GM18520 (cell line): ENCODE results near the gene LPP.

Source experiments
- ATAC-seq: cut with Tn5 transposase; IDR thresholded peaks from one replicate; pipeline ENCODE4 v1.9.1; 2021; ENCODE audit not compliant: unreplicated experiment

LPP gene

DNA sequence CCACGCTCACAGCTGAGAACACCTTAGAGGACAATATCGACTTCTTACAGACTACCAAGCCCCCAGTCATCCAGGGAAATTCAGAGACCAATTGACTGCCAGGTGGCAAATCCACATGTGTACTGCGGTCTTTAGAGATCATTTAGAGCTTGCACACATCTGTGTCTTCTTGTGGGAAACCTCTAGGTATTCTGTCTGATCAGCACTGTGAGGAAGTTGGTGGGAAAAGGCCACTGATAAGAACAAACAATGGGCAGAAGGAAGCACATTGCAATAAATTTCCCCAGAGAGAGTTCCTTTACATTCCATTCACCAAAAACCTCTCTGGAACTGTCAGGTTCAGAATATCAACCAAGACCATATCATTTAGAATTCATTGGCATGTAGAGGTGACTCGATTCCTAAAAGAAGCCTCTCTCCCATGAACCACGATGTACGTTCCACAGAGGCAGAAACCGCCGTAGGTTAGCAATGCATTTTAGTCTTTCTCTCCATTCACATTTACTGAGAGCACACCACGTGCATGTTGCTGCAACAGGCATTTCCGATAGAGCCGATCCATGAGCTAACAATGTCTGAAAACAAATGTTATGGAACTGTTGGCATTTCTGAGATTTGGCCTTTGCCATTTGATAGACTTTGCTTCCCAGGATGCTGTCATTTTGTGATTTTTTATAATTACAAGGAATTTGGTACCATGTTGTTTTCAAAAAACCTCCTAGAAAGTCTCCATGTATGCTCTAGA lies 730.5 kb downstream of the LPP start:
- ATAC-seq = no peak

DNA sequence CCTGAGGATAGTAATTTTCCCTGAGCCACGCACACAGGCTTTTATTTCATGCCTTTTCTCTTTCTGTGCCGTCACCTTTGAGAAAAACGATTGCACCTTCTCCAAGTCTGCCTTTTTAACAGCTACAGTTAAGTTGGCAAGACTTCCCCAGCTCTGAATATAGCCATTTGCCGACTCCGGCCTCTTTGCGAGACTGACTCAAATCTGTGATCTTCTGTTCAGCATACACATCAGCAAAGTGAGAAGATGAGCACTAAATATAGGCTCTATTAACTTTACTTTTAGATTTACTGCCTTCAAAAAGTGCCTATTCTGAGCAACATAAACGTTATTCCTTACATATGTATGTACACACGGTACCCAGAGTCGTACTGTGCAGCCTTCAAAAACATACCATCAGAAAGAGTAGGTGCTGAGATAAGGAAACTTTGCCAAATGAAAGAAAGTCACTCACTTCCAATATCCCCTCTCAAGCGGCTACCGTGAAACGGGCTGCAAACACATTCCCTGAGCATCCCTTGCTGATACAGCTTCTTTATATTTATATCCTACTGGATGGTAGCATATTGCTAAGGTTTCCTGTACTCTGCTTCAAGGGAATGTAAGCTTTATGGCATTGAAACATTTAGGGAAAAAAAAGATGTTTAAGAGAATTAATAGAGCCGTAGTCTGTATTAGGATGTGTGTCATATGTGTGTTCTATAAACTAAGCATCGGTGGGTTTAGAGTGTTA lies 734.5 kb downstream of the LPP start:
- no peak for ATAC-seq

GRCh38 chr3:188889054-188889491 lies 735.1 kb downstream of the LPP start:
- ATAC-seq = no peak

- no peak for ATAC-seq
Measured at GRCh38 chr3:188890572-188891270, 736.8 kb downstream of the LPP start.

DNA sequence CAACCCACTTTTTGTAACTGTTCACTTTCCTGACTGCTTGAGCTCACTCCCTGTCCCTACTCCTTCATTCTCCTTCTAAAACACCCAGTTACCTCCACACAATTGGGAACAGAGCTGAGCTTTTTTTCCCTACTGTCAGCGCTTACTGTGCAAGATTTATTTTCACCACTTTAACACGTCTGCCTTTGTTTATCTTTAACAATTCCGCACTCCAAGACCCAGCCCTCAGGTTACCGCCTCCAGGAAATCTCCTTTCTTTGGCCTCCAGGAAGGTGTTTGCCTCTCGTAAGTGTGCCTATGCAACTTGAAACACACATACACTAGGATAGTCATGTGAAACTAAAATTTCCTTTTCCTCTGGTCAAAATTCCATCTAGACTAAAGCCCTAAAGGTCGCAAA lies 745.9 kb downstream of the LPP start:
- ATAC-seq = no peak

- ATAC-seq = no peak
Measured at GRCh38 chr3:188900421-188900951, 746.5 kb downstream of the LPP start.

- no peak for ATAC-seq
Measured at GRCh38 chr3:188901126-188901525, 747.2 kb downstream of the LPP start.

DNA sequence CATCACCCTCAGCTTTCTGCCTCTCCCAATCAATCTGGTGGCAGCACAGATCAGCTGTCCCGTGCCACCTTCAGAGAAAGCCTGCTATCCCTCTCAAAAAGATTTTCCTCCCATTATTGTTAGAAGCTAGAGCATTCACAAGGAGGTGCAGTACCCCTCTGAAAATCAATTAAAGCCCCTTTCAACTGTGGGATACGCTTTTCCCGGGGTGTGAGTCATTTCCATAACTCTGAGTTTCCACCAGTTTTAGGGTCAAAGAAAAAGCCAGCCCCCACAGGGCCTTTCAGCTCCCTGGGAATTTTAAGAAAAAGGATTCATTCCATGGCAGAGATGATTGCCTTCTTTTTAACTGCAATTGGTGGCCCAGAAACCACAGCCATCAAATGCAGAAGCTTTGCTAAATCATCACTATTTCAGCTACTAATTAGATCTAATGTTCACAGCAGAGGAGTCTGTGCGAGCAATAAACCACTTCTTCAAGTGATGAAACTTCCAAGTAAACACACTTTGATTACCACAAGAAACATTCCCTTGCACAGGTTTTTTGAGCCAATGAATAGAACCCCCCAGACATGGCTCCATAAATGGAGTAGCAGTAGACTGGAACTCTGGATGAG lies 747.8 kb downstream of the LPP start:
- no peak for ATAC-seq

- no peak for ATAC-seq
Measured at GRCh38 chr3:188904670-188905069, 750.7 kb downstream of the LPP start.

DNA sequence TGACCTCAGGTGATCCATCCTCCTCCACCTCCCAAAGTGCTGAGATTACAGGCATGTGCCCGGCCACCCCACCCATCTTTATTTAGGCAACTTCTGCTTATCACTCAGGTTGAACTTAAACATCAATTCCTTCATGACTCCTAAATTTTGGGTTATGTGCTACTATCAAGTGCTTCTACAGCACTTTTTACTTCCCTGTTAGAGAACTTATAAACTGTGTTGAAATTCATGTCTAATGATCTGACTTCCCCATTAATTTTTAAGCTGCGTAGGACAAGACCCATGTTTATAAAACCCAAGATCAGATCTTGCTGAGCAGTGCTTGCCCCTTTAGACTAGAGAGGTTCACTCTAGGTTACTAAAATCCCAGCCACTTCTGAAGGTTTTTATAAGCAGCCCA lies 751.6 kb downstream of the LPP start:
- no peak for ATAC-seq

DNA sequence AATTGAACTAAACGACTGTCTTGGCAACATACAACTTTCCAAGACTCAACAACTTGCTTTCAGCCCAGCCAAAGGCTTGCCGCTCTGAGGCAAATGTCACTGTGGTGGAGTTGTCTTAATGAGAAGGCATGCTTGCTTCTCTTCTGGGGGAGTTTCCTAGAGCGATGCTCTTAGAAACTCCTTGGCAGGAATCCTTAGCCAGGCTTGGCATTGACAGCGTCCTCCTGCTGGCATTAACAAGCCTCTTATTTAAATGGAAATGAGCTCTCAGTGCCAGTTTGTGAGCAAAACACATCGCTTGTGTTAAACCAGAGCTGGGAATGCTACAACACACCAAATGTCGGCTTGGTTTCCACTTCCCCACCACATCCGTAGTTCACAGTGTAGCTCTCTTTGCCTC lies 752.3 kb downstream of the LPP start:
- ATAC-seq = no peak

DNA sequence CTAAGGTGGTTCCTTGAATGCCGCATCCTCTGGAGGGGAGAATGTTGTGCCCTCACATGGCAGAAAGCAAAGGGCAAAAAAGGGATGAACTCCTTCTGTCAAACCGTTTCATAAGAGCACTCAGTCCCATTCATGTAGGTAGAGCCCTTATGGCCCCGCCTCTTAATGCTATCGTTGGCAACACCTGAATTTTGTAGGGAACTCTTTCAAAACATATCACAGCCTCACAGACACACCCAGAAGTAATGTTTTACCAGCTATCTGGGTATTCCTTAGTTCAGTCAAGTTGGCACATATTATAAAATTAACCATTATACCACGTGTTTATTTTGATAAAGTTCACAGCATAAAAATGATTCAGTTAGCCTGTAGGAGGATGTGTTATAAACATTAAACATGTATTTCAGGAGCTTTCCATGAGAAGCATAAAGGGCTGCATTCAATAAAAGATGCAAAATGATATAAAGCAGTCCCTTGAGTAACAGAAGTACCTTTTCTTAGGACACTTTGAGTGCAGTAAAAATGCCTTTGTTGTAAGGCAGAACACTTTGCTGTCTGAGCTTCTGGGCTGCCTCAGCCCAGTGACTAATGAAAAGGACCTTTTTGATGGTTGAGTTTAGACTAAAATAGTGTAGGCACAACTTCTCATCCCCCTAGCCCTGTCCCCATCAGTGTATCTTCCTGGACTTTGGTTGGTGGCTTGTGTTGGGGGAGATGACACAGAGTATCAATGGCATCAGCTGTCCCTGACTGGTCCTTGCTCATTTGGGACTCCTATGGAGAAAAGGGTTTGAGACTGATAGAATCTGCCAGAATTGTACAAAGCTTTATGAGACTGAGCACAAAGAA lies 754.3 kb downstream of the LPP start:
- ATAC-seq = no peak

- no peak for ATAC-seq
Measured at GRCh38 chr3:188911026-188911850, 757.3 kb downstream of the LPP start.

DNA sequence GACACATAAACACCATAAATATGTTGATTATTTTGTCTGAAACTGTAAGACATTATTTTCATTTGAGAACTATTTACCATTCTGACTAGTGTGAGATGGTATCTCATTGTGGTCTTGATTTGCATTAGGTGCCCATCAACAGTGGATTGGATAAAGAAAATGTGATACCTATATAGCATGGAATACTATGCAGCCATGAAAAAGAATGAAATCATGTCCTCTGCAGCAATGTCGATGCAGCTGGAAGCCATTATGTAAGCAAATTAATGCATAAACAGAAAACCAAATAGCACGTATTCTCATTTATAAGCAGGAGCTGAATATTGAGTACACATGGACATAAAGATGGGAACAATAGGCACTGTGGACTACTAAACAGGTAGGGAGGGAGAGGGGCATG lies 759.1 kb downstream of the LPP start:
- no peak for ATAC-seq

DNA sequence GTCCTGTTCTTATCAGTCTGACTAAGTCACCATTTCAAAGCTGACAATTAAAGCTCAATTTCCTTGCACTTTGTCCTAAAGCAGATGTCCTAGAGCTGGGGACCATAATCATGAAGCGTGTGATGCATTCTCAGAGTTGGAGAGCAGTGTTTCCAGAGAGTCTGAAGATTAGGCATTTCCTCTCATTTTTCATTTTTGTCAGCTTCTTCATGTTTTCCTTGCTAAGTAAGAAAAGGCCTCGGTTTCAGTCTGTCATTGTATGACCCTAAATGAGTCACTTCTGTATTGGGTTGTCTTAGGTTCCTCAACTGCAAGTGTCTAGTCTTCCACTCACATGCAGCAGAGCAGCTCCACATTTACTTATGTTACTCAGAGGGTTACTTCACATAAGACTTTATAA lies 760.6 kb downstream of the LPP start:
- ATAC-seq = no peak

DNA sequence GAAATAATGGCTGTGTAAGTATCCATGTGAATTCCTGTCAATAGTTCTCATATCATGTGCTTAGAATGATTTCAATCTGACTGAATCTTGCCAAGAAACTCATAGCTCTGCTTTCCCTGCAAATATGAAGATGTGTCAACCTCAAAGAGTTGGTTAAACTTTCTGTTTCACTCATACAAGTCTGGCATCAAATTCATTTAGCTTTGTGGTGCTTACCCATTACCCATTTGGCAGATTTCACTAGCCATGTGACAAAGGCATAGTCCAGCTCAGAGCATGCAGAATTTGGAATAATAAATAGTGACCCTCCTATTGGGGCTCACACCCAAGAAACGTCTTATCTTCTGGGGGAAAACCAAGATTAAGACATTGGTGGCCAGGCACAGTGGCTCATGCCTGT lies 761.2 kb downstream of the LPP start:
- no peak for ATAC-seq

- ATAC-seq = no peak
Measured at GRCh38 chr3:188916934-188917401, 763.0 kb downstream of the LPP start.

- ATAC-seq = no peak
Measured at GRCh38 chr3:188918093-188918492, 764.1 kb downstream of the LPP start.

DNA sequence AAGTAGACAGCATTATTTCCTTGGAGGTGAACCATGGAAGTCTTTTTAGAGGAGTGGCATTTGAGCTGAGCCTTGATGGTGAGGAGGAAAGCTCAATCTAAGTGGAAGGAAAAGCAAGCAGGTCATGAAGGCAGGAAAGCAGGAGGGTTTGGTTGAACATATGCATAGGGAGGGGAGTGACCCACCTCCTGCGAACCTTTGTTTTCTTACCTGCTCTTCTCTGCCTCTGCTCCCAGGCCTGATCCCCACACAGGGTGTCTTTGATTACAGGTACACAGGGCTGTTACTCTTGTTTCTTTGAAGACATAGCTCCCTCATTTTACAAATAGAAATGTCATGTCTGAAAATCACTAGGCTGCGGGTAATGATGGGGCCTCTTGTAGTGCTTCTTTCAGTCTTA lies 769.7 kb downstream of the LPP start:
- ATAC-seq = no peak
